Measurements from ENCODE around the gene BSND. TPM values are rescaled to one million over a fixed set of nuclear protein-coding genes. Genes with fewer than 3 reads are reported as not detected.
A peak's percentile ranks its signal among the peaks of the same experiment; 100 is the strongest.

Gene BSND
- total and polyA plus RNA-seq, 2 experiments from 2014 or later = not detected

GRCh38 chr1:54951810-54952226, 46.9 kb upstream of the BSND start:
- WGBS, 2 experiments (ENCODE audit: low coverage in 1 of 2, low lambda C conversion rate in 2 of 2, missing lambda C conversion rate in 2 of 2) = 95 to 96% methylated on average over 4 of the region's 4 CpGs
- Histone ChIP-seq H4K20me1 (ENCODE audit: insufficient read depth) (no peaks in the 10 kb centered on the region), H3K4me1 (ENCODE audit: insufficient read depth) (peaks cover 11% of the 10 kb centered on the region; the same call in 1 of the 2 replicates), H3K9ac (no peak overlapping the region), H2AFZ (no peak overlapping the region), H3F3A (ENCODE audit: insufficient read depth) (0 out of 2 replicates have a peak, but pooled peaks cover 11% of the 10 kb centered on the region), H3K4me2 (ENCODE audit: unreplicated experiment) (no peak overlapping the region), H3K4me3 (no peak overlapping the region), H3K9me3 (ENCODE audit: low read depth) (no peaks in the 10 kb centered on the region), H3K27me3 (replicated peaks; ENCODE audit: insufficient read depth) (no peaks in the 10 kb centered on the region), H3K79me2 (ENCODE audit: insufficient read depth) (no peaks in the 10 kb centered on the region), H3K9me2 (ENCODE audit: insufficient read depth) (no peaks in the 10 kb centered on the region), H3K36me3 (ENCODE audit: low read depth) (no peaks in the 10 kb centered on the region), H3K27ac (no peak overlapping the region)
- in situ Hi-C loops (cut with MboI) = no loop called here
- DNase-seq = no peak
- no peak for TF ChIP-seq EZH2 (IDR thresholded peaks at IDR 0.05; ENCODE audit: insufficient read depth, poor library complexity, severe bottlenecking)
- no peak for TF ChIP-seq EZH2phosphoT487 (IDR thresholded peaks at IDR 0.05; ENCODE audit: insufficient read depth, low read depth)

- H3K36me3 ChIP-seq (ENCODE audit: low read depth) = no peaks in the 10 kb centered on the region
- in situ Hi-C loops (cut with MboI) = no loop called here
- TF ChIP-seq EZH2phosphoT487 (IDR thresholded peaks at IDR 0.05; ENCODE audit: insufficient read depth, low read depth) (no peak), EZH2 (IDR thresholded peaks at IDR 0.05; ENCODE audit: insufficient read depth, poor library complexity, severe bottlenecking) (no peak)
- H3K4me3 ChIP-seq = no peak overlapping the region
- H3K9ac ChIP-seq = no peak overlapping the region
- WGBS, 2 experiments (ENCODE audit: low coverage in 1 of 2, low lambda C conversion rate in 2 of 2, missing lambda C conversion rate in 2 of 2) = 76 to 81% methylated on average over 4 of the region's 4 CpGs
- DNase-seq = peak; percentile 43
- H3K4me2 ChIP-seq (ENCODE audit: unreplicated experiment) = no peak overlapping the region
- H3K4me1 ChIP-seq (ENCODE audit: insufficient read depth) = peaks cover 11% of the 10 kb centered on the region; the same call in 1 of the 2 replicates
- H3K27me3 ChIP-seq (replicated peaks; ENCODE audit: insufficient read depth) = no peaks in the 10 kb centered on the region
- H3F3A ChIP-seq (ENCODE audit: insufficient read depth) = 0 out of 2 replicates have a peak, but pooled peaks cover 11% of the 10 kb centered on the region
- H3K27ac ChIP-seq = no peak overlapping the region
- H3K9me3 ChIP-seq (ENCODE audit: low read depth) = no peaks in the 10 kb centered on the region
- no peaks in the 10 kb centered on the region for H3K9me2 ChIP-seq (ENCODE audit: insufficient read depth)
- H3K79me2 ChIP-seq (ENCODE audit: insufficient read depth) = no peaks in the 10 kb centered on the region
- no peak overlapping the region for H2AFZ ChIP-seq
- no peaks in the 10 kb centered on the region for H4K20me1 ChIP-seq (ENCODE audit: insufficient read depth)
Measured at GRCh38 chr1:54952950-54953718, 45.6 kb upstream of the BSND start.

GRCh38 chr1:54953846-54954245, 44.9 kb upstream of the BSND start:
- 70 to 80% methylated on average over 3 of the region's 3 CpGs for WGBS, 2 experiments (ENCODE audit: low coverage in 1 of 2, low lambda C conversion rate in 2 of 2, missing lambda C conversion rate in 2 of 2)
- 0 out of 2 replicates have a peak, but pooled peaks cover 11% of the 10 kb centered on the region for H3F3A ChIP-seq (ENCODE audit: insufficient read depth)
- H3K9me3 ChIP-seq (ENCODE audit: low read depth) = no peaks in the 10 kb centered on the region
- H2AFZ ChIP-seq = no peak overlapping the region
- no peaks in the 10 kb centered on the region for H3K79me2 ChIP-seq (ENCODE audit: insufficient read depth)
- no peak for TF ChIP-seq EZH2phosphoT487 (IDR thresholded peaks at IDR 0.05; ENCODE audit: insufficient read depth, low read depth)
- no peak overlapping the region for H3K27ac ChIP-seq
- H4K20me1 ChIP-seq (ENCODE audit: insufficient read depth) = no peaks in the 10 kb centered on the region
- no peaks in the 10 kb centered on the region for H3K36me3 ChIP-seq (ENCODE audit: low read depth)
- H3K4me3 ChIP-seq = no peak overlapping the region
- no peak for DNase-seq
- H3K4me1 ChIP-seq (ENCODE audit: insufficient read depth) = peaks cover 11% of the 10 kb centered on the region; the same call in 1 of the 2 replicates
- in situ Hi-C loops (cut with MboI) = no loop called here
- no peaks in the 10 kb centered on the region for H3K27me3 ChIP-seq (replicated peaks; ENCODE audit: insufficient read depth)
- no peak overlapping the region for H3K9ac ChIP-seq
- no peaks in the 10 kb centered on the region for H3K9me2 ChIP-seq (ENCODE audit: insufficient read depth)
- no peak overlapping the region for H3K4me2 ChIP-seq (ENCODE audit: unreplicated experiment)

GRCh38 chr1:54955359-54955758, 43.4 kb upstream of the BSND start:
- peak; percentile 64 for DNase-seq
- no peak overlapping the region for H3K27ac ChIP-seq
- no peaks in the 10 kb centered on the region for H3K36me3 ChIP-seq (ENCODE audit: low read depth)
- no peaks in the 10 kb centered on the region for H3K9me3 ChIP-seq (ENCODE audit: low read depth)
- 0 out of 2 replicates have a peak, but pooled peaks cover 11% of the 10 kb centered on the region for H3F3A ChIP-seq (ENCODE audit: insufficient read depth)
- no peaks in the 10 kb centered on the region for H3K9me2 ChIP-seq (ENCODE audit: insufficient read depth)
- peak overlapping the region; percentile 30; the same call in 1 of the 2 replicates for H2AFZ ChIP-seq
- no peak for TF ChIP-seq EZH2 (IDR thresholded peaks at IDR 0.05; ENCODE audit: insufficient read depth, poor library complexity, severe bottlenecking)
- TF ChIP-seq EZH2phosphoT487 (IDR thresholded peaks at IDR 0.05; ENCODE audit: insufficient read depth, low read depth) = no peak
- in situ Hi-C loops (cut with MboI) = no loop called here
- no peak overlapping the region for H3K4me2 ChIP-seq (ENCODE audit: unreplicated experiment)
- H3K4me3 ChIP-seq = no peak overlapping the region
- H3K79me2 ChIP-seq (ENCODE audit: insufficient read depth) = no peaks in the 10 kb centered on the region
- H3K27me3 ChIP-seq (replicated peaks; ENCODE audit: insufficient read depth) = no peaks in the 10 kb centered on the region
- no peaks in the 10 kb centered on the region for H4K20me1 ChIP-seq (ENCODE audit: insufficient read depth)
- WGBS, 2 experiments (ENCODE audit: low coverage in 1 of 2, low lambda C conversion rate in 2 of 2, missing lambda C conversion rate in 2 of 2) = 30 to 34% methylated on average over 1 of the region's 1 CpG
- H3K4me1 ChIP-seq (ENCODE audit: insufficient read depth) = peaks cover 7% of the 10 kb centered on the region; the same call in 1 of the 2 replicates
- H3K9ac ChIP-seq = no peak overlapping the region

Measured in GM23248 (cell line).